IPS-NIHi11 (cell line): ENCODE data around the gene GABRB2.
"Not testable (repeated sequence)": the region's sequence is repeated elsewhere in the genome, so short reads cannot be mapped to it uniquely, and the experiment has no call there.

Experiments
- DNase-seq: peaks from one replicate; pipeline ENCODE4 v3.0.0; 2012; ENCODE audit warnings: mixed read lengths, low spot score

The GABRB2 gene

GRCh38 chr5:161546470-161547301 lies at the start of gene GABRB2:
TSS of gene GABRB2 (minus strand) at chr5:161546725. CDS start at chr5:161546643, 82 bp downstream.
- DNase-seq = peak; percentile 56

- no peak for DNase-seq
Observed at GRCh38 chr5:161585798-161586197, 39.3 kb upstream of the GABRB2 start.

GRCh38 chr5:161580621-161581020 lies 34.1 kb upstream of the GABRB2 start:
- no peak for DNase-seq

- no peak for DNase-seq
Observed at GRCh38 chr5:161572914-161573313, 26.4 kb upstream of the GABRB2 start.

GRCh38 chr5:161566081-161566480 lies 19.6 kb upstream of the GABRB2 start:
- no peak for DNase-seq

- DNase-seq = no peak
Observed at GRCh38 chr5:161562446-161562845, 15.9 kb upstream of the GABRB2 start.

GRCh38 chr5:161549106-161549505 lies 2.6 kb upstream of the GABRB2 start:
- no peak for DNase-seq

GRCh38 chr5:161548487-161549094 lies 2.1 kb upstream of the GABRB2 start:
- DNase-seq = peak; percentile 43

- peak; percentile 33 for DNase-seq
Observed at GRCh38 chr5:161547738-161548486, 1.4 kb upstream of the GABRB2 start.

GRCh38 chr5:161547406-161547737 lies 847 bp upstream of the GABRB2 start:
- no peak for DNase-seq

GRCh38 chr5:161546095-161546469 lies 443 bp downstream of the GABRB2 start:
- no peak for DNase-seq

- DNase-seq = no peak
Observed at GRCh38 chr5:161545344-161546094, 1.0 kb downstream of the GABRB2 start.

GRCh38 chr5:161544350-161544765 lies 2.2 kb downstream of the GABRB2 start:
- DNase-seq = peak; percentile 74

GRCh38 chr5:161539016-161539415 lies 7.5 kb downstream of the GABRB2 start:
- no peak for DNase-seq

GRCh38 chr5:161535762-161536161 lies 10.8 kb downstream of the GABRB2 start:
- no peak for DNase-seq

GRCh38 chr5:161530700-161531099 lies 15.8 kb downstream of the GABRB2 start:
- DNase-seq = no peak

GRCh38 chr5:161513942-161514341 lies 32.6 kb downstream of the GABRB2 start:
- DNase-seq = no peak

GRCh38 chr5:161507591-161507990 lies 38.9 kb downstream of the GABRB2 start:
- DNase-seq = no peak

GRCh38 chr5:161505160-161505559 lies 41.4 kb downstream of the GABRB2 start:
- not testable (repeated sequence) for DNase-seq

- DNase-seq = no peak
Observed at GRCh38 chr5:161498531-161498930, 48.0 kb downstream of the GABRB2 start.

- DNase-seq = no peak
Observed at GRCh38 chr5:161483721-161484120, 62.8 kb downstream of the GABRB2 start.

GRCh38 chr5:161481922-161482321 lies 64.6 kb downstream of the GABRB2 start:
- DNase-seq = no peak
